Middle frontal gyrus (tissue), 1 donor: ENCODE results near the gene TEX14.

Source experiments
- DNase-seq: peaks from one replicate; pipeline ENCODE4 v3.0.0-alpha.2; 2015; ENCODE audit warnings: low spot score; ENCODE audit errors: extremely low spot score

Gene TEX14, protein sequence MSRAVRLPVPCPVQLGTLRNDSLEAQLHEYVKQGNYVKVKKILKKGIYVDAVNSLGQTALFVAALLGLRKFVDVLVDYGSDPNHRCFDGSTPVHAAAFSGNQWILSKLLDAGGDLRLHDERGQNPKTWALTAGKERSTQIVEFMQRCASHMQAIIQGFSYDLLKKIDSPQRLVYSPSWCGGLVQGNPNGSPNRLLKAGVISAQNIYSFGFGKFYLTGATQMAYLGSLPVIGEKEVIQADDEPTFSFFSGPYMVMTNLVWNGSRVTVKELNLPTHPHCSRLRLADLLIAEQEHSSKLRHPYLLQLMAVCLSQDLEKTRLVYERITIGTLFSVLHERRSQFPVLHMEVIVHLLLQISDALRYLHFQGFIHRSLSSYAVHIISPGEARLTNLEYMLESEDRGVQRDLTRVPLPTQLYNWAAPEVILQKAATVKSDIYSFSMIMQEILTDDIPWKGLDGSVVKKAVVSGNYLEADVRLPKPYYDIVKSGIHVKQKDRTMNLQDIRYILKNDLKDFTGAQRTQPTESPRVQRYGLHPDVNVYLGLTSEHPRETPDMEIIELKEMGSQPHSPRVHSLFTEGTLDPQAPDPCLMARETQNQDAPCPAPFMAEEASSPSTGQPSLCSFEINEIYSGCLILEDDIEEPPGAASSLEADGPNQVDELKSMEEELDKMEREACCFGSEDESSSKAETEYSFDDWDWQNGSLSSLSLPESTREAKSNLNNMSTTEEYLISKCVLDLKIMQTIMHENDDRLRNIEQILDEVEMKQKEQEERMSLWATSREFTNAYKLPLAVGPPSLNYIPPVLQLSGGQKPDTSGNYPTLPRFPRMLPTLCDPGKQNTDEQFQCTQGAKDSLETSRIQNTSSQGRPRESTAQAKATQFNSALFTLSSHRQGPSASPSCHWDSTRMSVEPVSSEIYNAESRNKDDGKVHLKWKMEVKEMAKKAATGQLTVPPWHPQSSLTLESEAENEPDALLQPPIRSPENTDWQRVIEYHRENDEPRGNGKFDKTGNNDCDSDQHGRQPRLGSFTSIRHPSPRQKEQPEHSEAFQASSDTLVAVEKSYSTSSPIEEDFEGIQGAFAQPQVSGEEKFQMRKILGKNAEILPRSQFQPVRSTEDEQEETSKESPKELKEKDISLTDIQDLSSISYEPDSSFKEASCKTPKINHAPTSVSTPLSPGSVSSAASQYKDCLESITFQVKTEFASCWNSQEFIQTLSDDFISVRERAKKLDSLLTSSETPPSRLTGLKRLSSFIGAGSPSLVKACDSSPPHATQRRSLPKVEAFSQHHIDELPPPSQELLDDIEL (N-terminal part only)

DNA sequence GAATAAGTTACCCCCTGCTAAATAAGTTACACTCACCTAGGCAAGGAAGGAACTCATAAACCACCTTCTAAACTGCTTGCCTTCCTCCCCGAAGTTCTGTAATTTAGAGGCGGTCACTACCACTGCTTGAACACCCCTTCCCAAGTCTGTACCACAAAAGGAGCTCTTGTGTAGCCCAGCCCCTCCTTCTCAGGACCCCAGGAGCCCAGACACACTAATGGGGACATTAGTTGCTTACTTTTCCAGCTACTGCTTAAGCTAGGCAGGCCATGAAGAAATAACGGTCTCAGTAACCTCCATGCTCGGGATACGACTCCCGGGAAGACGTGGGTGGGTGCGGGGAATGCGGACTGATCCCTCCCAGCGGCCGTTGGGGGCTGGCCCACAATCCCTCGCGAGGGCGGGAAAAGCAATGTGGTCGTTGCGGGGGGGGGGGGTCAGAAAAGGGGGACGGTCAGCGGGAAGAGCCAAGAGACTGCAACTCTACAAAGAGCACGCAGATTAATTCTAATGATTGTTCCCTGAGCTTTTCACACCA lies at the start of gene TEX14:
TEX14 (minus strand) TSS at position 345 of the 538 bp plus-strand sequence. CDS start 40,044 bp downstream, outside the sequence.
- DNase-seq = no peak

DNA sequence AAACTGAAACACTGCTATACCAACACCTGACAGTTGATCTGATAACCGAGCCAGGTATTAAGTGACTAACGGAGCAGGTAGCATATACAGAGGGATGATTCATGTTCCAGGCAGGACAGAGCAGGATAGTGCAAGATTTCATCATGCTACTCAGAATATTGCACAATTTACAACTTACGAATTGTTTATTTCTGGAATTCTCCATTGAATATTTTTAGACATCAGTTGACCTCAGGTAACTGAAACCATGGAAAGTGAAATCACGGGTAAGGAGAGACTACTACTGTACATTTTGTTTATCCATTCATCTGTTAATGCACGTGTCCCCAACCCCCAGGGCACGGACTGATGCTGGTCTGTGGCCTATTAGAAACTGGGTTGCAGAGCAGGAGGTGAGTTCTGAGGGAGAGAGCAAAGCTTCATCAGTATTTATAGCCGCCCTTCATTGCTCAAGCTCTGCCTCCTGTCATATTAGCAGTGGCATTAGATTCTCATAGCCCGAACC lies 49.3 kb upstream of the TEX14 start:
- DNase-seq = no peak

DNA sequence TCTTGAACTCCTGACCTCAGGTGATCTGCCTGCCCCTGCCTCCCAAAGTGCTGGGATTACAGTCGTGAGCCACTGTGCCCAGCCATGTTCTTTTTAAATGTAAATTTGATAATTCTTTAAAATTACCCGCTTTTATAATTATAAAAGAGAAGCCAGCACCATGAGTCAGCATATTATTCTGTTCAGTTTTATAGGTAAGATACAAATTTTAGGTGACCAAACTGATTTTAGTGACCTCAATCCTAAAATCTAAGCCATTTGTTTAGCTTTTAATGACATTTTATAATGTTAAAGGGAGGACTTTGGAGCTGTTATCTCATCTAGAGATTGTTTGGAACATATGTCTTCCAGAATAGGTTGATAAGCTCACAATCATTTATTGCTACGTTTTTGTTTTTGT lies 43.0 kb upstream of the TEX14 start:
- DNase-seq = no peak

DNA sequence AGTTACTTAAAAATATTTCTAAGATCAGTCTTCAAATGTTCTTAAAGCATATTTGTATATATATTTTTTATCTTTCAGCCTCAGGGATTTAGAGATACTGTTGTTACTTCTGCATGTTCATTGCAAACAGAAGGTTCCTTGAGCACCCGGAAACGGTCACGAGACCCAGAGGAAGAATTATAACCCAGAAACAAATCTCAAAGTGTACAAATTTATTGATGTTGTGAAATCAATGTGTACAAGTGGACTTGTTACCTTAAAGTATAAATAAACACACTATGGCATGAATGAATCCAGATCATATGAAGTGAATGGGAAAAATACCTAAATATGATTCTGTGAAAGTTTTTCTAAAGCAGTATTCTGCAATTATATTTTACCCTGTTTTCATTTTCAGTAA lies 42.2 kb upstream of the TEX14 start:
- no peak for DNase-seq

DNA sequence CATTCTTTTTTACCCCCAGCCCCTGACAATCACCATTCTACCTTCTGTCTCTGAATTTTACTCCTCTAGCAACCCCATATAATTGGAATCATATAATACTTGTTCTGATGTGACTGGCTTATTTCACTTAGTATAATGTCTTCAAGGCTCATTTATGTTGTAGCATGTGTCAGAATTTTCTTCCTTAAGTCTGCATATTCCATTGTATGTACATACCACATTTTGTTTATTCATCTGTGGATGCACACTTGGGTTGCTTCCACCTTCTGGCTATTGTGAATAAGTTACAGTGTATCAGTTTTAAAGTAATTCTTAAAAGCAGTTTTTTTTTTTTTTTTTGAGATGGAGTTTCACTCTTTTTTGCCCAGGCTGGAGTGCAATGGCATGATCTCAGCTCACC lies 39.1 kb upstream of the TEX14 start:
- no peak for DNase-seq

DNA sequence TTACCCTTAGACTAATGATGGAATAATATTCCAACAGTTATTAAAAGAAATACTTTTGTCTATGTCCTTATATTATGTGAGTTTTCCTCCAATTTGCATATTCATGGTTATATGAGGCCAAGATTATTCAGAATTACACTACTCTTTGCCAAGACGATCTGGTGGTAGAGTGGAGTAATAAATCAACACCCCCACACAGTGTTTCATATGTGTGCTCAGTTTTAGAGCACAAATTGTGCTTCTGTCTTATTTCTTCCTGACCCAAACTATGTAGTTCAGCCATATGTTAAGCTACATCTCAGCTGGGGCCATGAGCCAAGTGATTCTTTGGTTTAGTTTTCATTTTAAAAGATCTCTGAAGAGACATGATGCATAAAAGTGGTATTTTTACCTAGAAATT lies 37.0 kb upstream of the TEX14 start:
- no peak for DNase-seq

DNA sequence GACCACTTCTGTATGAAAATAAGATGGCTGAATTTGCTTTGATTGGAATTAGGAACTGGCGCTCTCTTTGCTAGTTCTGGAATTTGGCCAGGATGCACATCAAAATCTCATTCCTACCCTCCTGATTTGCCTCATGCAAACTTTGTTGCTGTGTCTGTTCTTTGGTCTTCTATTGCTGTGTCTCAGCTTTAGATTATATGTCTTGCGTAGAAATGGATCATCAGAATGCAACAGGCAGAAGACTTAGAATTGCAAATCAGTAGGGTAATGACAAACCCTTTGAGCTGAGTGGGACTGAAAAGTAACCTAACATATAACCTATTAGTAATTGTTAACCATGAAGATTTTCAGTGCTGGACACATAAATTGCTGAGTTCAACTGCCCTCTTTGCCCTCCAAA lies 30.9 kb upstream of the TEX14 start:
- no peak for DNase-seq

DNA sequence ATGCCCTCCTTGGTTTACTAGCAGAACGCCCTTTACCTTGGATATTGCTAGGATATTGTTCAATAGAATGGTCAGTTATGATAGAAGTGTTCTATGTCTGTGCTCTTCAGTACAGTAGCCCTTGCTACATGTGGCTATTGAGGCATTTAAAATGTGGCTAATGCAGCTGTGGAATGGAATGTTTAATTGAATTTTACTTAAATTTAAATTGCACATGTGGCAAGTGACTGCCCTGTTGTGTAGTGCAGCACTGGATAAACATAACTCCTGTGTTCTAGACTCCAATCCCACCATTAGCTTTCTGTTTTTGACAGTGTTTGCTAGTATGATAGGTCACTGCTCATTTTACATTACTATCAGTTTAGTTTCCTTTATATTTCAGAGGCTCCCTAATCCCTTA lies 30.4 kb upstream of the TEX14 start:
- DNase-seq = no peak

DNA sequence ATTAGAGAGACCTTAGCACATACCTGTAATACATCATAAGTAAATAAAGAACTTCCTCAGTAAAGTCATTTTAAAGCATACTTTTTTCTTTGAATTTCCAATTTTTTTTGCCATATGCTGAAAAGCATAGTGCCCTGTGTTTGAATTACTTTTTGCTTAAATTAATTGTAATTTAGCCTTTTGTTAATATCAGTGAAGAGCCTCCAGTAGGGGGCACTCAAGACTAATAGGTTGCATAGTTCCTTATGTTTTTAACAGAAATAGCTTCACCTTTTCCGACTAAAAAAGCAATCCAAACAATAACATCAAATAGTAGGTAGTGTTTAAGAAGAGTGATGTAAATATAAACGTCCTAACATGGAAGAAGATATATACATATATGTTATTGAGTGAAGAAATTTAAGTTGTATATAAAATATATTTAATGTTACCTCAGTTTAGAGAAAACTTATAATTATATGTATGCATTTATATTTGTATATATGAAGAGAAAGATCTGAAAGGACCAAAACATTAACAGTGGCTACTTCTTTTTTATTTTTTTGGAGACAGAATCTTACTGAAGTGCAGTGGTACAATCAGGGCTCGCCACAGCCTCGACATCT lies 19.2 kb upstream of the TEX14 start:
- DNase-seq = peak; percentile 17

DNA sequence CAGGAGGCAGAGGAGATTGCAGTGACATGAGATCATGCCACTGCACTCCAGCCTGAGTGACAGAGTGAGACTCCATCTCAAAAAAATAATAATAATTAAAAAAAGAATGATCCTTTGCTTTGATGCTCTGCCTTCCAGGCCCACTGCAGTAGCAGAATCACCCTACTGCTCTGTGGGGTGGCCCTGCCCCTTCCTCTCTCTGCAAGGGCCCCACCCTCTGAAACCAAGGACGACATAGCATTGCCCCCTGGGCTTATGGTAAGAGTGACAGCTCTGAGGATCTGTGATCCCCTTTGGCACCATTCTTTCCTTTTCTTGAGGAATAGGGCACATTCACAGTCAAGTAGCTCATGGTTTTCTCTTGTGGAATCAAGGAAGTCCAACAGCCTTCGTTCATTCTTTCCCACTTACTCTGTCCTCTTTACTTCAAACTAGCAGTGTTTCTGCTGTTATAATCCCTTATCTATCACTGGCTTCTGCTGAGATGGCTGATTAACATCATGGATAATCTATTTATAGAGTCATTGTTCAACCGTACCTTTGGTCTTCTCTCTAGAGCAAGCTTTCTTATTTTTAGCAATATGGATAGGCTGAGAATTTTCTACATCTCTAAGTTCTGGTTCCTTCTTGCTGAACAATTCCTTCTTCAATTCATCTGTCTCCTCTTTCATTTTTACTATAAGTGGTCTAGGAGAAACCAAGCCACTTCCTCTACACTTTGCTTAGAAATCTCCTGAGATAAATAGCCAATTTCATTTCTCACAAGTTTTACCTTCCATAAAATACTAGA lies 14.7 kb upstream of the TEX14 start:
- no peak for DNase-seq

DNA sequence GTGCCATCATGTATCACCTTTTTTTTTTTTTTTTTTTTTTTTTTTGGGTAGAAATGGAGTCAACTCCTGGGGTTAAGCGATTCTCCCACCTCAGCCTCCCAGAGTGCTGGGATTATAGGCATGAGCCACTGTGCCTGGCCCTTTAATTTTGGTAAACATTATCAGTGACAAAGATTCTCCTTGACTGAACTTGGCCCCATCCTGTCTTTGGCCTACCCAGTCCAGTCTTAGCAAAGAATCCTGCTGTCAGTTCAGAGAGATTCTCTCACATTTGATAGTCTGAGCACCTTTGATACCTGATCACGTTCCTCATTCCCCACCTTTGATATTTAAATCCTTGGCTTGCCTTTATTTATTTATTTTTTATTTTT lies 12.1 kb upstream of the TEX14 start:
- no peak for DNase-seq

DNA sequence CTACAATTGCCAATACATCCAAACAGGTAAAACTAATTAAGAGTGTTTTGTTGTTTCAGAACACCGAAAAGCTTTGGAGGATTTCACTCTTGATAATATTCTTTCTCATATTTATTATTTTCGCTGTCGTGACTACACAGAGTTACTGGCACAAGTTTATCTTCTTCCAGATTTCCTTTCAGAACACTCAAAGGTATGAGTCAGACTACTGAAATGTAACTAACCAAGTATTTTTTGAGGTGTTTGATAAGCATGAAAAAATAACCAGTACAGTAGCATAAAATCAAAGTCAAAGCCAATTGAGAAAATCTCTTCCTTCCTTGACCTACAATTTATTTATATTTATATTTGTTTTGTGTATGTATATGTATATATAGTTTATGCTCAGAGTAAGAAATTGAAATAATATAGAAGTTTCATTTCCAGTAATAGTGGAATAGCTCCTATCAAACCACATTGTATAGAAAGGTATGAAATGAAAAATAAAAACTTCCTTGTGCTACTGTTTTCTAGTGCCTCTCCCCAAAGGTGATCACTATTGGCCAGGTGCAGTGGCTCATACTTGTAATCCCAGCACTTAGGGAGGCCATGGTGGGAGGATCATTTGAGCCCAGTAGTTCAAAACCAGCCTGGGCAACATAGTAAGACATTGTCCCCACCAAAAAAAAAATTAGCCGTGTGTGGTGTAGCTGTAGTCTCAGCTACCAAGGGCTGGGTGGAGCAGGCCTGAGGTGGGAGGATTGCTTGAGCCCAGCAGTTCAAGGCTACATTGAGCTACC lies 11.5 kb upstream of the TEX14 start:
- no peak for DNase-seq

DNA sequence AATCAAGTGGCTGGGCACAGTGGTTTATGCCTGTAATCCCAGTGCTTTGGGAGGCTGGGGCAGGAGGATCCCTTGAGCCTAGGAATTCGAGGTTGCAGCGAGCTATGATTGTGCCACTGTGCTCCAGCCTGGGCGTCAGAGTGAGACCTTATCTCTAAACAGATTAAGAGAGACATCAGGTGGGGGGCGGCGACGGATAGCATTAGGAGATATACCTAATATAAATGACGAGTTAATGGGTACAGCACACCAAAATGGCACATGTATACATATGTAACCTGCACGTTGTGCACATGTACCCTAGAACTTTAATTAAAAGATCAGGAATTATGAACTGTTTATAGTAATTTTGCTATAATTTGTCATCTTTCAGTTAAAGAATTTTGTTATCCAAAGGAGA lies 10.9 kb upstream of the TEX14 start:
- no peak for DNase-seq

DNA sequence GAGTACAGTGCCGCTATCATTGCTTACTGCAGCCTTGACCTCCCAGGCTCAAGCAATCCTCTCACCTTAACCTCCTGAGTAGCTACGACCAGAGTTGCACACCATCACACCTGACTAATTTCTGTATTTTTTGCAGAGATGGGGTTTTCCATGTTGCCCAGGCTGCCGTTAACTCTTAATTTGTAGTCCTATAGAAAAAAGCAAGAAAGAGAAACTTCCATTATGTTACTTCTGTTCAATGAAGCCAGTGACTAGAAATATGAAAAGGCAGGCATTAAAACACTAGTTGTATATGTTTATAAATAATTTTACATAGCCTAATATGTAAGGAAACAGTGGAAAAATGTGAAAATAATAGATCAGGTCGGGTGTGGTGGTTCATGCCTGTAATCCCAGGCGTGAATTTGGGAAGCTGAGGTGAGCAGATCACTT lies 10.2 kb upstream of the TEX14 start:
- no peak for DNase-seq

DNA sequence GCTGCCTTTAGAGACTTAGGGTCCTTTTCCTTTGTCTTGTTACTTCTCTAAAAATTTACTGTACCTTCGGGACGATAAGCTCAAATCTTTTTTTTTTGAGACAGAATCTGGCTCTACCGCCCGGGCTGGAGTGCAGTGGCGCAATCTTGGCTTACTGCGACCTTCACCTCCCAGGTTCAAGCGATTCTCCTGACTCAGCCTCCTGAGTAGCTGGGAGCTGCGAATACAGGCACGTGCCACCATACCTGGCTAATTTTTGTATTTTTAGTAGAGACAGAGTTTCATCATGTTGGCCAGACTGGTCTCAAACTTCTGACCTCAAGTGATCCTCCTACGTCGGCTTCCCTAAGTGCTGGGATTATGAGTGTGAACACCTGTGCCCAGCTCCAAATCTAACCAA lies 7.9 kb upstream of the TEX14 start:
- no peak for DNase-seq

DNA sequence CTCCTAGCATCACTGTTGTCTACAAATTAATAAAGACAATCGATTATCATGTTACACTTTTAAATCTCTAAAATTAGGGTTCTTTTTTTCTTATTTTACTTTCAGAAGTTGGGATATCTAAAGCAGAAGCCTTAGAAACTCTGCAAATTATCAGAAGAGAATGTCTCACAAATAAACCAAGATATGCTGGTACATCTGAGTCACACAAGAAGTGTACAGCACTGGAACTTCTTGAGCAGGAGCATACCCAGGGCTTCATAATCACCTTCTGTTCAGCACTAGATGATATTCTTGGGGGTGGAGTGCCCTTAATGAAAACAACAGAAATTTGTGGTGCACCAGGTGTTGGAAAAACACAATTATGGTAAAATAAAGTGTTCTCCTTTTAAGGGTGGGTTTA lies 3.0 kb upstream of the TEX14 start:
- DNase-seq = no peak

DNA sequence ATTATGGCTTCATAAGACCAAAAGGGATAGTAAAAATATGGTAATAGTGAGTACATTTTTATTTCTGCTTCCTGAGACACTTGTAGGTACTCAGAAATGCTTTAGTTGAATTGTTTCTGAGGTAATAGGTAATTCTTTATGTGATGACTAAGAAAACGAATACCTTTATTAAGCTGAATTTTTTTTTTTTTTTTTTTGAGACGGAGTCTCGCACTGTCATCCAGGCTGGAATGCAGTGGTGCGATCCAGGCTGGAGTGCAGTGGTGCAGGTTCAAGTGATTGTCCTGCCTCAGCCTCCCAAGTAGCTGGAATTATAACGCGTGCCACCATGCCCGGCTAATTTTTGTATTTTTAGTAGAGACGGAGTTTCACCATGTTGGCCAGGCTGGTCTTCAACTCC lies 2.5 kb upstream of the TEX14 start:
- DNase-seq = no peak

DNA sequence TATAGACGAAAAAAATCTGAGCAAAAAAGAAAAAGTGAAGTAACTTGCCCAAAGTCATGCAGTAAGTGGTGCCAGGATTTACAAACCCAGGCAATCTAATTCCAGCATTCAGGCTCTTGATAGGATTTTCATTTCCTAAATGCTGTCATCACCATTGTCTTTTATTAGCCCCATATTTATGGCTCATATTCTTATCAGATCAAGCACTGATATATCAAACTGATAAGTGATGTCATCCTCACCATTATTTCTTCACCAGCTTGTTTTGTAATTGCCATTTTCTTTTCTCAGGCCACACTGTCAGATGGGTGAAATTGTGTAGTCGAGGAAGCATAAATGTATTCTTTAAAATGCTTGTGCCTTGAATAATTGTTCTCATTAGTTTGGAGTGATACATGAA lies 1.9 kb upstream of the TEX14 start:
- DNase-seq = no peak

DNA sequence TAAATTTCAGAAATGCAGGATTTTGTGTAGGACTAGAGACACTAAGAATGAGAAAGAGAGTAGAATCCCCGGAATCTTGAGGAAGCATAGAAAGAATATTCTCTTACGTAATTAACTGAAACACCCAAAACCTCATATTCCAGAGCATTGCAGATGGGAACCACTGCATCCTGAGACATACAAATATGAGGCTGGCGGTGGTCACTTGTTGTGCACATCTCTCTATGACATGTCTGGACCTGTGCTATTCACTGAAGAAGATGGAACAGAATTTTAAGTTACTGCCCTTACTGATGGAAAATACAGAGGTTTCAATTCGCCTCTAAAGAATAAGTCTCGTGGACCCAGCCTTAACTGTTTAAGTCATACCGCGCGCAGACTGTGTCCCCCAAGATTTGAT lies 1.4 kb upstream of the TEX14 start:
- DNase-seq = no peak
